ENCODE data around the gene SAT1. TPM values are rescaled to one million over a fixed set of nuclear protein-coding genes. Genes with fewer than 3 reads are reported as not detected.

Gene SAT1
- total RNA-seq, 1 donor from 2014 or later = 88.9 TPM

GRCh38 chrX:23802431-23802830 lies 19.5 kb downstream of the SAT1 start:
- intact Hi-C loops (cut with micrococcal nuclease) = no loop called here
- Mint-ChIP-seq H3K9me3 (no peaks in the 10 kb centered on the region), H3K4me1 (peaks cover 11% of the 10 kb centered on the region), H3K36me3 (ENCODE audit: low read depth) (no peaks in the 10 kb centered on the region), H3K27ac (no peak overlapping the region), H3K27me3 (no peaks in the 10 kb centered on the region), H3K4me3 (no peak overlapping the region)
- ChIA-PET CTCF (no interaction called here), POLR2A (interaction anchor here (1.5 to 2.1 kb wide), 4 partner anchors 14 to 20 kb away, joined by 4 to 10 read pairs (median 5); partner anchors contain the start of gene SAT1)
- DNase-seq (no peak), ATAC-seq (ENCODE audit: low read depth) (peak; percentile 7)
- TF ChIP-seq, protein P1, sequence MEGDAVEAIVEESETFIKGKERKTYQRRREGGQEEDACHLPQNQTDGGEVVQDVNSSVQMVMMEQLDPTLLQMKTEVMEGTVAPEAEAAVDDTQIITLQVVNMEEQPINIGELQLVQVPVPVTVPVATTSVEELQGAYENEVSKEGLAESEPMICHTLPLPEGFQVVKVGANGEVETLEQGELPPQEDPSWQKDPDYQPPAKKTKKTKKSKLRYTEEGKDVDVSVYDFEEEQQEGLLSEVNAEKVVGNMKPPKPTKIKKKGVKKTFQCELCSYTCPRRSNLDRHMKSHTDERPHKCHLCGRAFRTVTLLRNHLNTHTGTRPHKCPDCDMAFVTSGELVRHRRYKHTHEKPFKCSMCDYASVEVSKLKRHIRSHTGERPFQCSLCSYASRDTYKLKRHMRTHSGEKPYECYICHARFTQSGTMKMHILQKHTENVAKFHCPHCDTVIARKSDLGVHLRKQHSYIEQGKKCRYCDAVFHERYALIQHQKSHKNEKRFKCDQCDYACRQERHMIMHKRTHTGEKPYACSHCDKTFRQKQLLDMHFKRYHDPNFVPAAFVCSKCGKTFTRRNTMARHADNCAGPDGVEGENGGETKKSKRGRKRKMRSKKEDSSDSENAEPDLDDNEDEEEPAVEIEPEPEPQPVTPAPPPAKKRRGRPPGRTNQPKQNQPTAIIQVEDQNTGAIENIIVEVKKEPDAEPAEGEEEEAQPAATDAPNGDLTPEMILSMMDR (IDR thresholded peaks at IDR 0.05) = no peak

DNA sequence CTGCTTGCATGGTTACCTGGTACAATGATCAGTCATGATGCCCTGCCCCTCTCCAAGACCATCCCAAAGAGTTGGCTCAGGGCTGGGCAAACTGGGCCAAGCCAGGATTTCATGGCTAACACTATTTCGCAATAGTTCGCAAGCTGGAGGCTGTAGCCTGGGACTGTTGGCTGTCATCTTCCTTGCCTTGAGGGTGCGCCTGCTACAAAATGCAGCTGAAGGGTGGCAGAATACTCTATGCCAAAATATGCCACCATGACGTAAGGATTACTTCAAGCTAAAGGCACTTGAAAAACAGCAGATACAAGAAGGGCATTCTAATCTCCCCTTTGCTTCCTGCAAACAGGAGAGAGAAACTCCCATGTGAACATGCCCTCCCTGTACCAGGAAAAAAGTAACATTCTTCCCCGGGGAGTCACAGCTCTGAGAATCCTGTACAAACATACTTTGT lies 21.0 kb downstream of the SAT1 start:
- CTCF ChIA-PET = no interaction called here
- no peaks in the 10 kb centered on the region for H3K9me3 Mint-ChIP-seq
- POLR2A ChIA-PET = interaction anchor here (2.1 kb wide), 1 partner anchor 13 kb away, joined by 5 read pairs; no protein-coding TSS in a partner anchor
- TF ChIP-seq, protein P1 (IDR thresholded peaks at IDR 0.05) = no peak
- intact Hi-C loops (cut with micrococcal nuclease) = no loop called here
- ATAC-seq (ENCODE audit: low read depth) (no peak), DNase-seq (no peak)
- H3K27ac Mint-ChIP-seq = no peak overlapping the region
- H3K36me3 Mint-ChIP-seq (ENCODE audit: low read depth) = no peaks in the 10 kb centered on the region
- H3K4me3 Mint-ChIP-seq = no peak overlapping the region
- peaks cover 12% of the 10 kb centered on the region for H3K4me1 Mint-ChIP-seq
- no peaks in the 10 kb centered on the region for H3K27me3 Mint-ChIP-seq

DNA sequence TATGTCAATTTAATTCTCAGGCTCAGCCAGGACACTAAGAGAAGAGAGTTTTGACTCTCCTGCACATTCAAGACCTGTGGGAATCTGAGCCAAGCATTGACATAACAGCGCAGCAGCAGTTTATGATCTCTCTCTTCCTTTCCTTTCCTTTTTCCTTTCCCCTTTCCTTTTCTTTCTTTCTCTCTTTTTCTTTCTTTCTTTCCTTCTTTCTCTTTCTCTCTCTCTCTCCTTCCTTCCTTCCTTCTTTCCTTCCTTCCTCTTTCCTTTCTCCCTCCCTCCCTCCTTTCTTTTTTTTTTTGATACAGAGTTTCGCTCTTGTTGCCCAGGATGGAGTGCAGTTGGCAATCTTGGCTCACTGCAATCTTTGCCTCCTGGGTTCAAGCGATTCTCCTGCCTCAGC lies 21.6 kb downstream of the SAT1 start:
- Mint-ChIP-seq H3K27ac (no peak overlapping the region), H3K9me3 (no peaks in the 10 kb centered on the region), H3K27me3 (no peaks in the 10 kb centered on the region), H3K36me3 (ENCODE audit: low read depth) (no peaks in the 10 kb centered on the region), H3K4me3 (no peak overlapping the region), H3K4me1 (peaks cover 12% of the 10 kb centered on the region)
- no peak for ATAC-seq (ENCODE audit: low read depth)
- DNase-seq = no peak
- TF ChIP-seq, protein P1 (IDR thresholded peaks at IDR 0.05) = no peak
- ChIA-PET POLR2A (no interaction called here), CTCF (no interaction called here)
- intact Hi-C loops (cut with micrococcal nuclease) = no loop called here

DNA sequence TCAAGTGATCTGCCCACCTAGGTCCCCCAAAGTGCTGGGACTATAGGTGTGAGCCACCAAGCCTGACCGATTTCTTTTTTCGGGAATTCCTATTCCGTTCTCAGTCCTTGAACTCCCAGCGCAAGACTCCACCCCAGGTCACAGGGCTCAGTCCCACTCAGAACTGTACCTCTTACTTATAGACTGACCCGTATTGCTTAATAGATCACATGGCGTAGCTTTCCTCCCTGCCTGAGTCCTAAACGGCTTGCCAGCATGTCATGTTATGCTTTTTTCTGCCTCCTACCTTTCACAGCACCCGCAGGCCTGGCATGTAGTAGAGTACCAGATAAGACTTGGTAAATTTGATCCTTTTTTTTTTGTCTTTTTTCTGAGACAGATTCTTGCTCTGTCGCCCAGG lies 22.4 kb downstream of the SAT1 start:
- no peaks in the 10 kb centered on the region for H3K9me3 Mint-ChIP-seq
- no peak overlapping the region for H3K27ac Mint-ChIP-seq
- no peaks in the 10 kb centered on the region for H3K27me3 Mint-ChIP-seq
- POLR2A ChIA-PET = no interaction called here
- ATAC-seq (ENCODE audit: low read depth) (no peak), DNase-seq (no peak)
- no peaks in the 10 kb centered on the region for H3K36me3 Mint-ChIP-seq (ENCODE audit: low read depth)
- intact Hi-C loops (cut with micrococcal nuclease) = no loop called here
- TF ChIP-seq, protein P1 (IDR thresholded peaks at IDR 0.05) = no peak
- CTCF ChIA-PET = no interaction called here
- H3K4me1 Mint-ChIP-seq = peaks cover 12% of the 10 kb centered on the region
- H3K4me3 Mint-ChIP-seq = no peak overlapping the region

- H3K4me3 Mint-ChIP-seq = no peak overlapping the region
- TF ChIP-seq, protein P1 (IDR thresholded peaks at IDR 0.05) = no peak
- ATAC-seq (ENCODE audit: low read depth) (no peak), DNase-seq (no peak)
- H3K27me3 Mint-ChIP-seq = no peaks in the 10 kb centered on the region
- POLR2A ChIA-PET = no interaction called here
- H3K27ac Mint-ChIP-seq = no peak overlapping the region
- intact Hi-C loops (cut with micrococcal nuclease) = no loop called here
- no peaks in the 10 kb centered on the region for H3K9me3 Mint-ChIP-seq
- CTCF ChIA-PET = no interaction called here
- H3K36me3 Mint-ChIP-seq (ENCODE audit: low read depth) = no peaks in the 10 kb centered on the region
- H3K4me1 Mint-ChIP-seq = peaks cover 20% of the 10 kb centered on the region
Observed at GRCh38 chrX:23810279-23810678, 27.3 kb downstream of the SAT1 start.

Data from activated B cell treated with CpG ODN at 0.5 μM for 24 hours (primary cell).